NCI-H128 (cell line): ENCODE measurements around the gene UPF2.
"Not testable (repeated sequence)": the region's sequence is repeated elsewhere in the genome, so short reads cannot be mapped to it uniquely, and the experiment has no call there.

Experiments used
- DNase-seq: peaks from one replicate; lab custom pipeline; 2025; ENCODE audit not compliant: unreplicated experiment; lab: John Stamatoyannopoulos, UW

Gene UPF2

DNA sequence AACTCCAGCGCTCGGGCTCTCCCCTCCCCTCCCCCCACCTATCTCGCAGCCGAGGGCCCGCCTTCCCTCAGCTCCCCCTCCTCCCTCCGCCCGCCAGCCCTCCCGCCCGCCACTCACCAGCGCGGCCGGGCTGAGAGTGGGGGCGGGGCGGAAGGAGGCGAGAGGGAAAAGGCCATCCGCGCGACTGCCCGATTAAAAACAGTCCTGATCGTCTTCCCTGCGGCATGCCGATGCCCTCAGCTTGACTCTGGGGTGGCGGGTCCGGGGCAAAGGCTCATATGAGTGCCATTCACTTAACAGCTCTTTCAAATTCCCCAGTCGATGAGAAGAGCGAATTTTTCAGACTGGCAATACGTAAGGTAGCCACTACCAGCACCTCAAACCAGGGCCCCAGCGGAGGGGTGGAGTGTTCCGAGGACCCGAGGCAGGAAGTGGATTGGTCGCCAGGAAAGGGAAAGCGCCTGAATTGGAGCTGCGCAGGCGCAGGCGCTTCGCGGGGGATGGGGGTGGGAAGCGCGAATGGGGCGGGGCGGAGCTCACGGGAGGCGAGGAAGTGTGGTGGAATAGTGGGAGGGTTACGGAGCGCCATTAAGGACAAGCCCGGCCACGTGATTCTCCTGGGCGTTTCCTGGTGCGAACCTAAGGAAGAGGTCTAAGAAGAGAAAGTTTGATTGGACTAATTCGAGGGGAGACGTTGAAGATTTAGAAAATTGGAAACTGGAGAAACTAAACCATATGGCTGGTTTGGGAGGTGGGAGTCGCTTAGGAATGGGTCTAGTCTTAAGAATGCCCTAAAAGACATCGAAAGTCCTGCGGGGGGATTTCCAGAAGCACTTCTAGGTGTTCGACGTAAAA is at the start of gene UPF2:
Gene UPF2, minus strand, starts transcription at position 13 of the 855 bp plus-strand sequence. CDS start 7,386 bp downstream, outside the sequence.
- DNase-seq = peak; percentile 84

- DNase-seq = no peak
These were observed 48.8 kb upstream of the UPF2 start for GRCh38 chr10:12091421-12091820.

GRCh38 chr10:12088919-12089318 is 46.3 kb upstream of the UPF2 start:
- no peak for DNase-seq

DNA sequence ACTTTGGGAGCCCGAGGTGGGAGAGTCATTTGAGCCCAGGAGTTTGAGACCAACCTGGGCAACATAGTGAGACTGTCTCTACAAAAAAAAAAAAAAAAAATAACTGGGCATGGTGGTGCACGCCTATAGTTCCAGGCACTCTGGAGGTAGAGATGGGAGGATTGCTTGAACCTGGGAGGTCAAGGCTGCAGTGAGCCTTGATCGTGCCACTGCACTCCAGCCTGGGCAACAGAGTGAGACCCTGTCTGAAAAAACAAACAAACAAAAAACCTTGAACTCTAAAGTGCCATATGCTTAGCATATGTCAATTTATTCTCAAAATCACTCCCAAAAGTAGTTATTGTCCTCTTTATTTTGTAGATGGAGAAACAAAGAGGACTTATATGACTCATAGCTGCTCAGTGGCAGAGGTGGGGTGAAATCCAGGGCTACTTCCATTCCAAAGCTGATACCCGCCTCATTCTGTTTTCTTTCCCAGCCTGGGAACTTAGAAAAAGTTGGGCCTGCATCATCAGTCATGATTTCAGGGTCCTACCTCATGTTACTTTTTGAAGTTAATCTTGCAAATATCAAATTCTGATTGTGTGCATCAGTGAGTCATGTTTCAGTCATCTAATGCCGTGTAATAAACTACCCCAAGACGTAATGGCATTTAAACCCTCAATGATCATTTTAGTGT is 39.4 kb upstream of the UPF2 start:
- no peak for DNase-seq

GRCh38 chr10:12081470-12081869 is 38.9 kb upstream of the UPF2 start:
- no peak for DNase-seq

DNA sequence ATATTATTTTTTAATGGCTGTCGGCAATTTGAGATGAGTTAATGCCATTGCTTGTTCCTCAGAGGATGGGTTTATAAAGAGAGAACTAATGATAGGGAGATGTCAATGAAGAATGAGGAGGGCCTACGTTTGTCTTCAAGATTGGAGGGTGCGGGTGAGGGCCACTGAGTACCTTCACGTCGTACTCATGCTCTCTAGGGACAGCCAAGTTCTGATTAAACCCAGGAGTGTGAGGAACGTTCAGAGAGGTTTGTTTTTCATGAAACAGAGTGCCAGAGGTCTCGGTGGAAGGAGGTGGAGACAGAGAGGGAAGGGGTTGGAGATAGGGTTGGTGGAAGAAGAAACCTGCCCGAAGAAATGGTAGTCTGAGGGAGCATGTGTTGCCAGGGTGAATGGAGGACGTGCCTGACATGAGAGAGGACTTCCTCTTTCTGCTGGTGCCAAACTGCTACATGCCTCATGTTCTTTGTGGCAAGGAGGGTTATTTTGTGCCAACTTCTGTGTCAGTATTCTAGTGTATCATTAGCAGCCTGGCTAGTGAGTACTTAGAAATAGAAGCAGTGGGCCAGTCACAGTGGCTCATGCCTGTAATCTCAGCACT is 35.1 kb upstream of the UPF2 start:
- DNase-seq = no peak

DNA sequence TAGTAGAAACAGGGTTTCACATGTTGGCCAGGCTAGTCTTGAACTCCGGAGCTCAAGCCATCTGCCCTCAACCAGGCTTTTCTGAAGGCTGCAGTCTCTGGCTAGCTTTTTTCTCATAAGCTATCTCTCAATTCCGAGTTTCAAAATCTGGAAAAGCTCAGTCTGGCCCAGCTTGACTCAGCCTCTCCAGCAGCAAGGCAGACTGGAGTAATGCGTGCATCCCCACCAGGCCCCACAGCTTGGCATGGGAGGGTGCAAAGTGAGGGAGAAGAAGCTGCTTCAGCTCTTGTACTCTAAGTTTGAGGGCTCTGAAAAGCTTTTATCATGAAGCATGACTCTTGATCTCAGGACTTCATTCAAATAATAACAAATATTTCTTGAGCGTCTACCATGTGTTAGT is 30.9 kb upstream of the UPF2 start:
- no peak for DNase-seq

DNA sequence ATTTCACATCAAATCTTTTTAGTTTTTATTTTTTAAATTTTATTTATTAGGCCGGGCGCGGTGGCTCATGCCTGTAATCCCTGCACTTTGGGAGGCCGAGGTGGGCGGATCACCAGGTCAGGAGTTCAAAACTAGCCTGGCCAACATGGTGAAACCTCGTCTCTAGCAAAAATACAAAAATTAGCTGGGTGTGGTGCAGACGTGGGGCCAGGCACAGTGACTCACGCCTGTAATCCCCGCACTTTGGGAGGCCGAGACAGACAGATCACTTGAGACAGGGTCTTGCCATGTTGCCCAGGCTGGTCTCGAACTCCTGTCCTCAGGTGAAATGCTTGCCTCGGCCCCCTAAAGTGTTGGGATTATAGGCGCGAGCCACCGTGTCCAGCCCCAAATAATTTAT is 28.8 kb upstream of the UPF2 start:
- DNase-seq = not testable (repeated sequence)

- DNase-seq = peak; percentile 91
These were observed 26.1 kb upstream of the UPF2 start, which contains the start of gene DHTKD1 for GRCh38 chr10:12068449-12069269. Gene DHTKD1 (plus strand): TSS chr10:12068954. CDS start chr10:12069034, 80 bp downstream.

GRCh38 chr10:12067336-12067735 is 24.7 kb upstream of the UPF2 start:
- DNase-seq = no peak

DNA sequence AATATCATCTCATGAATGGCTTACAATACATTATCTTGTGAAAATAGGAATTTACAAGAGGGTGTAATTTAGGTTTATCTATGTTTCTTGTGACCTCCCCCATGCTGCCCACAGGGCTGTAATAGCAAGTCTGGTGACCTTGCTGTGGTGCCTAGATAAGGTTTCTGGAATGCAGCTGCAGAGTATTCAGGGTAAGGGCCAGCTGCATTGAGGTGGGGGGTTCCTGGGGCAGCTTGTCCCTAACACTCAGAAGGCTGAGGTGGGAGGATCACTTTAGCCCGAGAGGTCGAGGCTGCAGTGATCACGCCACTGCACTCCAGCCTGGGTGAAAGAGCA is 20.8 kb upstream of the UPF2 start:
- no peak for DNase-seq

DNA sequence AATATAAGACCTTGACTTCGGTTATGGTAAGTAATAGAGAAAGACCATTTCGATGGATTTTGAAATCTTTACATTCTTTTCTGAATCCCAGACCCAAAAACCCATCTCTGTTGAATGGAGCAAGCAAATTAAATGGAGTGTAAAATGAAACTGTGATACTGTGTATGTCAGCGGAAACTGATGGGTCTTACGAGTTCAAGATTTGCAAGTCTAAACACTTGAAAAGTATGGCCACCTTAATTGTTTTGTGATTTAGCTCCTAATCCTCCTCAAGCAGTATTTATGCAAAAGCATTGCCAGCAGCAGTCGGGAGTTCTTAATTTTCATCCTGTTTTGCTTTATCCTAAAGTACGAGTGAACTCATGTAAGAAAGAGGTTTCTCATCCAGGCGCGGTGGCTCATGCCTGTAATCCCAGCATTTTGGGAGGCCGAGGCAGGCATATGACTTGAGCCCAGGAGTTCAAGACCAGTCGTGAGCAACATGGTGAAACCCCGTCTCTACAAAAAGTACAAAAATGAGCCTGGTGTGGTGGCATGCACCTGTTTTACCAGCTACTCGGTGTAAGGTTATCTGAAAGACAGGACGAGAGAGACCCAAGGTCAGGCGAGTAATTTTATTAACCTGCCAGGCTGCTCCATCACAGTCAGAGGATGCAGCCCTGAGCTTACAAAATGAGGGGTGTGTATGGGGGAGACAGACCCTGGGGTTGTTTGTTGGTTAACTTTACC is 20.3 kb upstream of the UPF2 start:
- no peak for DNase-seq

GRCh38 chr10:12061124-12061523 is 18.5 kb upstream of the UPF2 start:
- DNase-seq = no peak

DNA sequence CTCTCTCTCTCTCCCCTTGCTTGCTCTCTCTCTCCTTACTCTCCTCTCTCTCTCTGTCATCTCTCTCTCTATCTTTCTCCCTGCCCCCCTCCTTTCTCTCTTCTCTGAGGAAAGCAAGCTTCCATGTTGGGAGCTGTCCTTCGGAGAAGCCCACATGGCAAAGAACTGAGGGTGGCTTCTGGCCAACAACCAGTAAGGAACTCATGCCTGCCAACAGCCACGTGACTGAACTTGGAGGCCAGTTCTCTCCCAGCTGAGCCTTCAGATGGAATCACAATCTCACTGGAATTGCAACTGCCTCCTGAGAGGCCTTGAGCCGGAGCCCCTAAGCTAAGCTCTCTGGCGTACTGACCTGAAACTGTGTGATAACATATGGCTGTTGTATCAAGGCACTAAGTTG is 14.1 kb upstream of the UPF2 start:
- no peak for DNase-seq

DNA sequence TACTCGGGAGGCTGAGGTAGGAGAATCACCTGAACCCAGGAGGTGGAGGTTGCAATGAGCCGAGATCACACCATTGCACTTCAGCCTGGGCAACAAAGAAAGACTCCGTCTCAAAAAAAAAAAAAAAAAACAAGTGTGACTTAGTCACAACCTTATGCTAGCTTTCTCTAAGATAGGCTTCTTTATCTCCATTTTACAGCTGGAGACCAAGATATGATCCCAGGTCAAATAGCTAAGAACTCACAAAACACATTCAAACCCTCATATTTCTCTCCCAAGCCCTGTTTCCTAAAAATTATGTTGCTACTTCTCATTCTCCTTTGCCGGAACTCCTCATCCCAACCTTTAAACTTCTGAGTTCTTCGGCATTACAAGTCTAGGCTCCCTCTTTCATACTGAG is 13.1 kb upstream of the UPF2 start:
- no peak for DNase-seq

GRCh38 chr10:12051241-12051640 is 8.6 kb upstream of the UPF2 start:
- DNase-seq = no peak

DNA sequence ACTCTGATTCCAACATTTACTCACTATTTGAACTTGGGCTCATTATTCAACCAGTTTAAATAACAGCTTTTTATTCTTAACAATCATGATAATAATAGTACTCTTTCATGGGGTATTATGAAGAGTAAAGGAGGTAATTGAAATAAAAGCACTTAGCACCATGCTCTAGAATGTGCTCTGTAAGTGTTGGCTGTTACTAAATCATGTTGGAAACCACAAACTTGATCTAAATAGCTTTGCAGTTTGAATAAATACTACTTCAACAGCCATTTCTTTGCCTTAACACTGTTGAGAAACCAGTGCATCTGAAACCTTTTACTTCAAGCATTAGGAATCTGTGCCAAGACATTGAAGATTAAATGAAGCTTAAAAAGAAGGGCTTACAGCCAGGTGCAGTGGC is 7.9 kb upstream of the UPF2 start:
- no peak for DNase-seq

DNA sequence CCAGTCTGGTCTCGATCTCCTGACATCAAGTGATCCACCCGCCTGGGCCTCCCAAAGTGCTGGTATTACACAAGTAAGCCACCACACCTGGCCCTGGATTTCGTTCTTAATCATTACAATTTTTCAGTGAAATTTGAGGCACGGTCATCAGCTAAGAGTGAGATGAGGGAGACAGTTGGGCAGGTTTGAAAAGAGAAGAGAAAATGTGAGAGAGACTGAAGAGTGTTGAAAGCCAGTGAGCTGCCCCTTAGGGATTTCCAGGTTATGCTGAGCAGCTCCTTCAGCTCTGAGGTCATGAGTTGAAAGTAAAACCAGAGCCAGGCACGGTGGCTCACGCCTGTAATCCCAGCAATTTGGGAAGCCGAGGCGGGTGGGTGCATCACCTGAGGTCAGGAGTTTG is 5.9 kb upstream of the UPF2 start:
- DNase-seq = no peak

- no peak for DNase-seq
These were observed 3.0 kb upstream of the UPF2 start for GRCh38 chr10:12045596-12045995.

GRCh38 chr10:12042409-12042796 is 206 bp downstream of the UPF2 start:
- no peak for DNase-seq
